Natural killer cell (primary cell): ENCODE data around the gene KIF6. TPM values are rescaled to one million over a fixed set of nuclear protein-coding genes. Genes with fewer than 3 reads are reported as not detected.

Experiments
- ATAC-seq, 3 donors: fragments of 150-1000 bp in 2 of 3; fragments of 200-7000 bp in 1 of 3; cut with Tn5 transposase; 1 replicate in 1 of 3; 2 replicates in 2 of 3; pipeline ENCODE4 v1.10.0; 2021; ENCODE audit warnings: mild to moderate bottlenecking in 2 of 3, moderate library complexity in 2 of 3
- DNase-seq, 2 donors: peaks; one replicate each; pipeline versions ENCODE4 v3.0.0 to v3.0.0-alpha.2; 2013 to 2021; ENCODE audit warnings: mixed read lengths in 1 of 2
- H3K27ac ChIP-seq: one replicate; pipeline ENCODE4 v1.5.1; 2013; ENCODE audit warnings: mild to moderate bottlenecking, low read length
- H3K27me3 ChIP-seq: one replicate; pipeline ENCODE4 v1.6.1; 2013; ENCODE audit warnings: low read length; ENCODE audit not compliant: control insufficient read depth, insufficient read depth
- H3K36me3 ChIP-seq: one replicate; pipeline ENCODE4 v1.6.1; 2013; ENCODE audit warnings: low read length; ENCODE audit not compliant: control insufficient read depth, insufficient read depth
- H3K4me1 ChIP-seq: one replicate; pipeline ENCODE4 v1.6.1; 2013; ENCODE audit warnings: low read length; ENCODE audit not compliant: control insufficient read depth, insufficient read depth
- H3K4me3 ChIP-seq: one replicate; pipeline ENCODE4 v1.5.1; 2013; ENCODE audit warnings: low read length
- H3K9me3 ChIP-seq: one replicate; pipeline ENCODE4 v1.6.1; 2013; ENCODE audit warnings: low read length; ENCODE audit not compliant: control insufficient read depth, insufficient read depth
- H3K27ac Mint-ChIP-seq, 2 donors: one replicate each; pipeline ENCODE4 v1.8.0; 2022; ENCODE audit warnings: mild to moderate bottlenecking in 2 of 2, mixed read lengths in 2 of 2, moderate library complexity in 1 of 2
- H3K27me3 Mint-ChIP-seq, 2 donors: one replicate each; pipeline ENCODE4 v1.8.0; 2022; ENCODE audit warnings: low read depth in 2 of 2, mixed read lengths in 2 of 2
- H3K36me3 Mint-ChIP-seq: one replicate; pipeline ENCODE4 v1.8.0; 2022; ENCODE audit warnings: mixed read lengths
- H3K4me1 Mint-ChIP-seq, 2 donors: one replicate each; pipeline ENCODE4 v1.8.0; 2022; ENCODE audit warnings: mixed read lengths in 2 of 2
- H3K4me3 Mint-ChIP-seq: one replicate; pipeline ENCODE4 v1.8.0; 2022; ENCODE audit warnings: mild to moderate bottlenecking, moderate library complexity, mixed read lengths
- H3K9me3 Mint-ChIP-seq, 2 donors: one replicate each; pipeline ENCODE4 v1.8.0; 2022; ENCODE audit warnings: mixed read lengths in 2 of 2
- WGBS: methylation state at CpG from one replicate; pipeline ENCODE4 v1.1.7; 2013; ENCODE audit warnings: missing lambda C conversion rate; ENCODE audit not compliant: insufficient coverage; 5-methylcytosine and 5-hydroxymethylcytosine counted together
- intact Hi-C: fragments of 100-400 bp; cut with micrococcal nuclease; formaldehyde crosslinking; loops from one replicate; pipeline ENCODE4 v1.14.2; 2022
- total RNA-seq, 4 donors: library from RNA; stranded (reverse); fragments of 120-200 nt in 1 of 4; gene quantifications; one replicate each; pipeline versions ENCODE4 v1.2.3 to v1.2.4, GENCODE V29; 2013 to 2022
- TF ChIP-seq, protein P1 (sequence below): fragments of 200-600 bp; IDR thresholded peaks from one replicate; pipeline ENCODE4 v1.8.0; 2022; ENCODE audit warnings: antibody characterized with exemption

The KIF6 gene
- total RNA-seq, 3 donors from 2014 or later (not counting 1 experiment from before 2014, with no cell fraction given): not detected

DNA sequence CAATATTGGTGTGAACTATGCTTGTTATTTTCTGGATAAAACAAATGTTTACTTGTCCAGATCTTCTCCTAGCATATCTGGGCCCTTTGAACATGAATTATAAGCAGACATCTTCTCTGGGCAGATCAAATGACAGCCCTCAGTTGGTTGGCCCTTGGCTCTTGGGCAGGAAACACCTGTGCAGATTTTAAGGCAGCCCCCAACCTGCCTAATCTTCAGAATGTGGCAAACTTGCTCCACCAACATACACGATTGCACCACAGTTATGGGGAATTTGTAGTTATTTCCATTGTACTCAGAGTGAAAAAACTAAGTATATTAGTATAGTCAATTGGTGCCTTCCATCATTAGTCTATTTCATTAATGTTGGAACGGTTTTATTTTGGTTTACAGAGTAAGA, 307.8 kb downstream of the KIF6 start:
- no peaks in the 10 kb centered on the region for H3K36me3 Mint-ChIP-seq
- H3K27me3 Mint-ChIP-seq: peaks cover 0 to 9% of the 10 kb centered on the region in 2 donors
- Histone ChIP-seq H3K36me3 (no peaks in the 10 kb centered on the region), H3K27ac (no peak overlapping the region), H3K4me1 (no peaks in the 10 kb centered on the region), H3K9me3 (no peaks in the 10 kb centered on the region), H3K27me3 (no peaks in the 10 kb centered on the region), H3K4me3 (no peak overlapping the region)
- ATAC-seq (no peak), DNase-seq (no peak)
- no peak overlapping the region for H3K4me3 Mint-ChIP-seq
- H3K27ac Mint-ChIP-seq: no peak overlapping the region
- TF ChIP-seq, protein P1, sequence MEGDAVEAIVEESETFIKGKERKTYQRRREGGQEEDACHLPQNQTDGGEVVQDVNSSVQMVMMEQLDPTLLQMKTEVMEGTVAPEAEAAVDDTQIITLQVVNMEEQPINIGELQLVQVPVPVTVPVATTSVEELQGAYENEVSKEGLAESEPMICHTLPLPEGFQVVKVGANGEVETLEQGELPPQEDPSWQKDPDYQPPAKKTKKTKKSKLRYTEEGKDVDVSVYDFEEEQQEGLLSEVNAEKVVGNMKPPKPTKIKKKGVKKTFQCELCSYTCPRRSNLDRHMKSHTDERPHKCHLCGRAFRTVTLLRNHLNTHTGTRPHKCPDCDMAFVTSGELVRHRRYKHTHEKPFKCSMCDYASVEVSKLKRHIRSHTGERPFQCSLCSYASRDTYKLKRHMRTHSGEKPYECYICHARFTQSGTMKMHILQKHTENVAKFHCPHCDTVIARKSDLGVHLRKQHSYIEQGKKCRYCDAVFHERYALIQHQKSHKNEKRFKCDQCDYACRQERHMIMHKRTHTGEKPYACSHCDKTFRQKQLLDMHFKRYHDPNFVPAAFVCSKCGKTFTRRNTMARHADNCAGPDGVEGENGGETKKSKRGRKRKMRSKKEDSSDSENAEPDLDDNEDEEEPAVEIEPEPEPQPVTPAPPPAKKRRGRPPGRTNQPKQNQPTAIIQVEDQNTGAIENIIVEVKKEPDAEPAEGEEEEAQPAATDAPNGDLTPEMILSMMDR: no peak
- no CpG with 5 or more reads among the region's 2 CpGs for WGBS
- intact Hi-C loops: no loop called here
- no peaks in the 10 kb centered on the region for H3K4me1 Mint-ChIP-seq
- no peaks in the 10 kb centered on the region for H3K9me3 Mint-ChIP-seq

DNA sequence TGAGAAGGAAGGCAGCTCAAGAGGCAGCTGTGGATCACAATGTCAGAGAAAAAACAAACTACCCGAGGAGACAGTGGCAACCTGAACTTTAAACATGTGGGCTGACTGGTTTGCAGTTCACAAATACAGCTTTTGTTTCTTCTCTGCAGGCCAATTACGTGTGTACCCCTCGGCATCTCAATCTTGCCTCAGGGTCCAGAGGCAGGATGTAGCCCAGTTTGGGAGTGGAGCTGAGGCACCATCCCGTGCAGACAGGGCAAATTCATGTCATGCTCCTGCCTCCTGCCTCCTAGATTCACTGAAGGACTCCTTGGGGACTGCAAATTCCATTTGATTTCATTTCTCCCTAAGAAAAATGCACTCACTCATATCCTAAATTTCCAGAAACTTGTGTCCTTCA, 308.5 kb downstream of the KIF6 start:
- no peaks in the 10 kb centered on the region for H3K36me3 Mint-ChIP-seq
- no peaks in the 10 kb centered on the region for H3K4me1 Mint-ChIP-seq
- no peaks in the 10 kb centered on the region for H3K9me3 ChIP-seq
- no peaks in the 10 kb centered on the region for H3K27me3 ChIP-seq
- H3K4me3 ChIP-seq: no peak overlapping the region
- no peak overlapping the region for H3K27ac ChIP-seq
- WGBS: 84% methylated on average over 4 of the region's 4 CpGs
- no peaks in the 10 kb centered on the region for H3K9me3 Mint-ChIP-seq
- ATAC-seq (no peak), DNase-seq (no peak)
- no peak overlapping the region for H3K4me3 Mint-ChIP-seq
- intact Hi-C loops: no loop called here
- no peaks in the 10 kb centered on the region for H3K36me3 ChIP-seq
- peaks cover 0 to 3% of the 10 kb centered on the region in 2 donors for H3K27me3 Mint-ChIP-seq
- H3K27ac Mint-ChIP-seq: no peak overlapping the region
- no peaks in the 10 kb centered on the region for H3K4me1 ChIP-seq
- TF ChIP-seq, protein P1: no peak

DNA sequence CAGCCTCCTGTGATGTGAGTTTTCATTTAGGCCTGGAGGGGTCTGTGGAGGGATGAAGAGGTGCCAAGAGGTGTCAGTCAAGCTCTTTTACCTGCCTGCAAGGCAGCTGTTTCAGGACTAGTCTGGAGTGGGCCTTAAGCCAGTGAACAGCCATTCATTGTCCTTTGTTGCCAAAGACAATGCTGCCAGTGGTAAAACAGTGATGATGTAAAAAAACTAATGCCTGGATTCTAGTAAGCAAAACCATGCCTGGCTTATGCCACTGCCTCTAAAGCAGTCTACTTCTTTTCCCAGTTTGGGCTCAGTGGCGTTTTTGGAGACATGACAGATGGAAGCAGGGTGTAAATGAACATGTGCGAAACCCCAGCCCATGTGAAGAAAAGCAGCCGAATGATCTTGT, 309.2 kb downstream of the KIF6 start:
- no peaks in the 10 kb centered on the region for H3K9me3 Mint-ChIP-seq
- ATAC-seq: no peak

DNA sequence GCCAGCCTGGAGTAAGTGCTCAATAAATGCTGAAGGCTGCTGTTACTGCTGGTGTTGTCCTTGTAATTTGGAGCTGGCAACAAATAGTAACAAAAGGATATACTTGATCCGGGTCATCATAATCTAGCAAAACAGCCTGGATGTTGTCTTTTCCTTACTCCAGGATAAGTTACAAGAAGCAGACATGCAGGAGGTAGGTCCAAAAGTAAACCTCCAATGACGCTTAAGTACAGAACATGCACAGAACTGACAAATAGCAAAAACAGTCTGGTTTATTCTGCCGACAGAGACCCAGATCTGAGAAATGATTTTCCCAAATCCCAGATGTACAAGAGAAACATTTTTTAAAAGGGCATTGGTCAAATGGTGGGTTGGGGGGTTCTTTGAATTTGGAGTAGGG, 309.7 kb downstream of the KIF6 start:
- Histone ChIP-seq H3K4me1 (no peaks in the 10 kb centered on the region), H3K9me3 (no peaks in the 10 kb centered on the region), H3K27me3 (no peaks in the 10 kb centered on the region), H3K36me3 (no peaks in the 10 kb centered on the region), H3K27ac (no peak overlapping the region), H3K4me3 (no peak overlapping the region)
- 90% methylated on average over 3 of the region's 3 CpGs for WGBS
- H3K36me3 Mint-ChIP-seq: no peaks in the 10 kb centered on the region
- H3K4me3 Mint-ChIP-seq: no peak overlapping the region
- H3K9me3 Mint-ChIP-seq: no peaks in the 10 kb centered on the region
- DNase-seq (no peak), ATAC-seq (no peak)
- no peak overlapping the region for H3K27ac Mint-ChIP-seq
- TF ChIP-seq, protein P1: no peak
- H3K4me1 Mint-ChIP-seq: no peaks in the 10 kb centered on the region
- intact Hi-C loops: no loop called here
- no peaks in the 10 kb centered on the region for H3K27me3 Mint-ChIP-seq

More for the DNA sequence above, 309.2 kb downstream of the KIF6 start:
- no peaks in the 10 kb centered on the region for H3K36me3 Mint-ChIP-seq
- intact Hi-C loops: no loop called here
- no peaks in the 10 kb centered on the region for H3K4me1 ChIP-seq
- H3K4me1 Mint-ChIP-seq: no peaks in the 10 kb centered on the region
- H3K27me3 Mint-ChIP-seq: no peaks in the 10 kb centered on the region
- no peaks in the 10 kb centered on the region for H3K9me3 ChIP-seq
- H3K27ac ChIP-seq: no peak overlapping the region
- H3K27ac Mint-ChIP-seq: no peak overlapping the region
- no peak for DNase-seq
- TF ChIP-seq, protein P1: no peak
- H3K4me3 Mint-ChIP-seq: no peak overlapping the region
- H3K4me3 ChIP-seq: no peak overlapping the region
- H3K36me3 ChIP-seq: no peaks in the 10 kb centered on the region
- no peaks in the 10 kb centered on the region for H3K27me3 ChIP-seq
- 50% methylated on average over 3 of the region's 3 CpGs for WGBS
